Measurements from ENCODE around the gene SNRPD2.

SNRPD2 gene

DNA sequence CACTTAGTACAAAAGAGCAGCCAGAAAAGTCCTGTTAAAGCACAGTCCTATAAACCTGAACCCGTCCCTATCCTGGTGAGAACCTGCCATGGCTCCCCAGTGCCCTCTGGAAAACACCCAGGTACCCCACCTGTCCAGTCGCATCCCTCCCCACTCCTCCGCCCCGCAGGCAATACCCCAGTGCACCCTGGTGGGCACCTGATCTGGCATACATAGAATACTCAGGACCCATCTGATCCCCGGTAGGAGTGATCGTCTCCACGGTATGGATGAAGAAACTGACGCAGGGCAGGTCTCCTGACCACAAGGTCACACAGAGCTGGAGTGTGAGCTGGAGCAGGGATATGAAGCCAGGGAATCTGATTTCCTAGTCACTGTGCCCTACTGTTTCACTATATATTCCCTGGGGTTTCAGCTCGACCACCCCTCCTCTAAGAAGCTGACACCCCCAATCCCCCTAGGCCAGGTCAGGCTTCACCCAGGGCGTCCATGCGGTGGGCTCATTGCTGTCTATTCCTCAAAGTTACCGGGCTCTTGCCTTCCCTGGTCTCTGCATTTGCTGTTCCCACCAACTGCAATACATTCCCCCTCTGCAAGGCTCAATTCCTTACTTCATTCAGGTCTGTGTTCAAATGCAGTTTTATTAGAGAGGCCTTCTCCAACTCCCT is 26.4 kb upstream of the SNRPD2 start:
- no peak for DNase-seq (ENCODE audit: low read depth)
- TF ChIP-seq, protein P1, sequence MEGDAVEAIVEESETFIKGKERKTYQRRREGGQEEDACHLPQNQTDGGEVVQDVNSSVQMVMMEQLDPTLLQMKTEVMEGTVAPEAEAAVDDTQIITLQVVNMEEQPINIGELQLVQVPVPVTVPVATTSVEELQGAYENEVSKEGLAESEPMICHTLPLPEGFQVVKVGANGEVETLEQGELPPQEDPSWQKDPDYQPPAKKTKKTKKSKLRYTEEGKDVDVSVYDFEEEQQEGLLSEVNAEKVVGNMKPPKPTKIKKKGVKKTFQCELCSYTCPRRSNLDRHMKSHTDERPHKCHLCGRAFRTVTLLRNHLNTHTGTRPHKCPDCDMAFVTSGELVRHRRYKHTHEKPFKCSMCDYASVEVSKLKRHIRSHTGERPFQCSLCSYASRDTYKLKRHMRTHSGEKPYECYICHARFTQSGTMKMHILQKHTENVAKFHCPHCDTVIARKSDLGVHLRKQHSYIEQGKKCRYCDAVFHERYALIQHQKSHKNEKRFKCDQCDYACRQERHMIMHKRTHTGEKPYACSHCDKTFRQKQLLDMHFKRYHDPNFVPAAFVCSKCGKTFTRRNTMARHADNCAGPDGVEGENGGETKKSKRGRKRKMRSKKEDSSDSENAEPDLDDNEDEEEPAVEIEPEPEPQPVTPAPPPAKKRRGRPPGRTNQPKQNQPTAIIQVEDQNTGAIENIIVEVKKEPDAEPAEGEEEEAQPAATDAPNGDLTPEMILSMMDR (IDR thresholded peaks at IDR 0.05; ENCODE audit: low read depth, low read length, missing control alignments), result no peak
- H3K4me3 ChIP-seq (ENCODE audit: low read depth, low read length), result peak overlapping the region; percentile 54

DNA sequence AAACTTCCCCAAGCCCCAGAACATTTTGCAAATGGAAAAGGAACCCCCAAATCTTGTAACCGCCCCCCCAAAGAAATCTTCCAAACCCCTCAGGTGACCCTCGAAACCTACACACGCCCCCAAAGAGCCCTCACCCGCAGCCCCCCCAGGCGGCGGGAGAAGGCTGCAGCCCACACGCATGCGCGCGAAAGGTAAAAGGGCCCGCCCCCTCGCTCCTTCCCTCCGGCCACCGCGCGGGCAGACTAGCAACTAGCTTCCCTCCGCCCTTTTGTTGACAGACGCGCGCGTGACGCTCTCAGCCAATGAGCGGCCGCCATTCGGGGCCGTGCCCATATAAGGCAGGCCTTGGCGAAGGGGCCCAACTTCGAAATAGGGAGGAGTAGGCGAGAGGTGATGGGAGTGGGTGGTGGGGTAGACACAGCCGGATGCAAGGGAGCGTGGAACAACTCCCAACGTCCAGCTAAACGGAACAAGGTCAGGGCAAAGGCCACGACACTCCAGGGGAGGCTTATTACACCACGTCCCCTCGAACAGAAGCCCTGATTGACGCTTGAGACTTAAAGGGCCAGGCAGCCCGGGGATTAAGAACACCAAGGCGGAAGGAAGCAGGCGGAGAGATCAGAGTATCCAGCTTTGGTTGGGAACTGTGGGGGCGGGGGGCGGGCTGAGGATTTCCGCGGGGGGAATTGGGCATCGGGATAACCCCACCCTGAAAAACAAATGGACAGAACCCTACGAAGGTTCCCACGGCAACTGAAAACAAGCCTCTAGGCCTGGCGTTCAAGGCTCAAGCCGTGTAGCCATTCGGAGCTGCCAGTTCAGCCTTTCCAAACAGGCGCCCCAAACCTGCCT is 25.6 kb upstream of the SNRPD2 start:
- peak; percentile 99 for DNase-seq (ENCODE audit: low read depth)
- H3K4me3 ChIP-seq (ENCODE audit: low read depth, low read length), result peak overlapping the region; percentile 76
- TF ChIP-seq, protein P1 (IDR thresholded peaks at IDR 0.05; ENCODE audit: low read depth, low read length, missing control alignments), result no peak

- no peak for DNase-seq (ENCODE audit: low read depth)
- TF ChIP-seq, protein P1 (IDR thresholded peaks at IDR 0.05; ENCODE audit: low read depth, low read length, missing control alignments), result no peak
- peak overlapping the region; percentile 76 for H3K4me3 ChIP-seq (ENCODE audit: low read depth, low read length)
Measured at GRCh38 chr19:45716359-45717130, 24.8 kb upstream of the SNRPD2 start.

DNA sequence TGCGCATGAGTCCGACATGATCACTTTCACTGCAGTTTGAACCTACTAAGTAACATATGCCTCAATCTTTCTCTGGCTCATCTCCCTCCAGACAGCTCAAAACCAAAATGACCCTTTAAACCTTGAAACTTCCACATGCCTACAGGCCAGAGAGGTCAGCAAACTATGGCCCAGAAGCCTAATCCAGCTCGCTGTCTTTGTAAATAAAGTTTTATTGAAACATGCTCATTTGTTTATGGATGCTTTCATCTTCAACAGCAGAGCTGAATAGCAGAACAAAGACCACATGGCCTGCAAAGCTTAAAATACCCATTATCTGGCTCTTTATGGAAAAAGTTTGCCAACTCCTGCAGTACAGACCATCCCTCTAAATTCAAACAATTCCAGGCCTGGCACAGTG is 23.4 kb upstream of the SNRPD2 start:
- no peak for DNase-seq (ENCODE audit: low read depth)
- TF ChIP-seq, protein P1 (IDR thresholded peaks at IDR 0.05; ENCODE audit: low read depth, low read length, missing control alignments), result no peak
- H3K4me3 ChIP-seq (ENCODE audit: low read depth, low read length), result no peak overlapping the region

DNA sequence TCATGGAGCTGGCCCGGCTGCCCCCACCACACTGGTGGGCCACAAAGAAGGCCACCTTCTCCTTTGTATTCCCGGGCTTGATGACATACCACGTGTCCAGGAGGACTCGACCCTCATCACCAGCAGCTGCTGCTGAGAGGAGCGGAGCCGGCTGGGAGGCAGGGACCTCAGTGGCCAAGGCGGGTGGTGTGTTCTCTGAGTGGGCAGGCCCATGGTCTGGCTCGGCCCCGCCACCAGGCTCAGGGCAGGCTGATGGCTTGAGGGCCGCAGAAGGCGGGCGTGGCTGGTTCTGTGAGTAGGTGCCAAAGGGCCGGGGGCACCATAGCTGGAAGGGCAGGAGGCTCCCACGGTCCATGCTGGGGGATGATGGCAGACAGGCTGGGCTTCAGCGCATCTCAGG is 21.4 kb upstream of the SNRPD2 start:
- no peak for DNase-seq (ENCODE audit: low read depth)
- TF ChIP-seq, protein P1 (IDR thresholded peaks at IDR 0.05; ENCODE audit: low read depth, low read length, missing control alignments), result no peak
- no peak overlapping the region for H3K4me3 ChIP-seq (ENCODE audit: low read depth, low read length)

GRCh38 chr19:45712699-45713067 is 20.9 kb upstream of the SNRPD2 start:
- TF ChIP-seq, protein P1 (IDR thresholded peaks at IDR 0.05; ENCODE audit: low read depth, low read length, missing control alignments), result no peak
- DNase-seq (ENCODE audit: low read depth), result no peak
- no peak overlapping the region for H3K4me3 ChIP-seq (ENCODE audit: low read depth, low read length)

All from GM12864 (cell line).